HUES6 (cell line): ENCODE data around the gene BRD3.
"Not testable (repeated sequence)": the region's sequence is repeated elsewhere in the genome, so short reads cannot be mapped to it uniquely, and the experiment has no call there.

Experiments
- H3K27ac ChIP-seq: 2 replicates; pipeline ENCODE4 v1.7.0; 2013; ENCODE audit warnings: low read depth, mild to moderate bottlenecking, low read length, inconsistent platforms
- H3K27me3 ChIP-seq: 2 replicates; pipeline ENCODE4 v1.6.1; 2013; ENCODE audit warnings: low read length; ENCODE audit not compliant: control insufficient read depth, insufficient read depth
- H3K36me3 ChIP-seq: 2 replicates; pipeline ENCODE4 v1.6.1; 2013; ENCODE audit warnings: low read length; ENCODE audit not compliant: control insufficient read depth, insufficient read depth
- H3K4me1 ChIP-seq: 2 replicates; pipeline ENCODE4 v1.6.1; 2013; ENCODE audit warnings: low read length; ENCODE audit not compliant: control insufficient read depth, insufficient read depth
- H3K4me3 ChIP-seq: 2 replicates; pipeline ENCODE4 v1.5.1; 2013; ENCODE audit warnings: low read depth, low read length
- H3K9ac ChIP-seq: one replicate; pipeline ENCODE4 v1.6.1; 2013; ENCODE audit warnings: mild to moderate bottlenecking, low read length
- H3K9me3 ChIP-seq: 2 replicates; pipeline ENCODE4 v1.6.1; 2013; ENCODE audit warnings: low read depth, low read length; ENCODE audit not compliant: control insufficient read depth, insufficient read depth

BRD3 gene

GRCh38 chr9:133994353-133995011, 73.3 kb downstream of the BRD3 start:
- Histone ChIP-seq H3K9ac (no peak overlapping the region), H3K27ac (no peak overlapping the region), H3K4me3 (no peak overlapping the region), H3K4me1 (peaks cover 26% of the 10 kb centered on the region), H3K36me3 (no peaks in the 10 kb centered on the region), H3K27me3 (peaks cover 3% of the 10 kb centered on the region; the same call in 1 of the 2 replicates), H3K9me3 (no peaks in the 10 kb centered on the region)

- H3K4me1 ChIP-seq, result peaks cover 26% of the 10 kb centered on the region
- peaks cover 3% of the 10 kb centered on the region; the same call in 1 of the 2 replicates for H3K27me3 ChIP-seq
- no peaks in the 10 kb centered on the region for H3K36me3 ChIP-seq
- peak overlapping the region; percentile 96 for H3K4me3 ChIP-seq
- H3K9me3 ChIP-seq, result no peaks in the 10 kb centered on the region
- no peak overlapping the region for H3K27ac ChIP-seq
- peak overlapping the region; percentile 86 for H3K9ac ChIP-seq
Observed at GRCh38 chr9:133993635-133994253, 74.1 kb downstream of the BRD3 start.

- Histone ChIP-seq H3K36me3 (no peaks in the 10 kb centered on the region), H3K9ac (peak overlapping the region; percentile 86), H3K27me3 (peaks cover 3% of the 10 kb centered on the region; the same call in 1 of the 2 replicates), H3K4me3 (peak overlapping the region; percentile 96), H3K4me1 (peaks cover 26% of the 10 kb centered on the region), H3K27ac (peak overlapping the region; percentile 95), H3K9me3 (no peaks in the 10 kb centered on the region)
Observed at GRCh38 chr9:133992780-133993634, 74.8 kb downstream of the BRD3 start.

GRCh38 chr9:133991964-133992779, 75.7 kb downstream of the BRD3 start, which contains the start of gene VAV2:
Gene VAV2 (minus strand): TSS chr9:133992324. CDS start chr9:133992278, 46 bp downstream.
- Histone ChIP-seq H3K4me3 (peak within 1 kb of the TSS; percentile 96), H3K9ac (peak within 1 kb of the TSS; percentile 86), H3K36me3 (no peaks in the 10 kb centered on the region), H3K27ac (peak within 1 kb of the TSS; percentile 95), H3K27me3 (peaks cover 3% of the 10 kb centered on the region; the same call in 1 of the 2 replicates), H3K9me3 (no peaks in the 10 kb centered on the region), H3K4me1 (peaks cover 26% of the 10 kb centered on the region)

GRCh38 chr9:133991214-133991921, 76.5 kb downstream of the BRD3 start:
- Histone ChIP-seq H3K4me3 (peak overlapping the region; percentile 96), H3K9me3 (no peaks in the 10 kb centered on the region), H3K36me3 (no peaks in the 10 kb centered on the region), H3K4me1 (peaks cover 30% of the 10 kb centered on the region), H3K9ac (peak overlapping the region; percentile 86), H3K27me3 (no peaks in the 10 kb centered on the region), H3K27ac (no peak overlapping the region)

- H3K27ac ChIP-seq, result no peak overlapping the region
- no peaks in the 10 kb centered on the region for H3K36me3 ChIP-seq
- no peaks in the 10 kb centered on the region for H3K9me3 ChIP-seq
- no peaks in the 10 kb centered on the region for H3K27me3 ChIP-seq
- H3K4me1 ChIP-seq, result peaks cover 33% of the 10 kb centered on the region
- H3K9ac ChIP-seq, result peak overlapping the region; percentile 86
- peak overlapping the region; percentile 96 for H3K4me3 ChIP-seq
Observed at GRCh38 chr9:133990366-133991213, 77.2 kb downstream of the BRD3 start.

- Histone ChIP-seq H3K9ac (no peak overlapping the region), H3K4me1 (peaks cover 33% of the 10 kb centered on the region), H3K4me3 (peak overlapping the region; percentile 96), H3K27ac (no peak overlapping the region), H3K27me3 (no peaks in the 10 kb centered on the region), H3K36me3 (no peaks in the 10 kb centered on the region), H3K9me3 (no peaks in the 10 kb centered on the region)
Observed at GRCh38 chr9:133989625-133990365, 78.0 kb downstream of the BRD3 start.

- peaks cover 25% of the 10 kb centered on the region for H3K4me1 ChIP-seq
- not testable (repeated sequence) for H3K9me3 ChIP-seq, H3K27ac ChIP-seq, H3K4me3 ChIP-seq, H3K27me3 ChIP-seq, H3K36me3 ChIP-seq, H3K9ac ChIP-seq
Observed at GRCh38 chr9:133988771-133989170, 79.1 kb downstream of the BRD3 start.

GRCh38 chr9:133987946-133988665, 79.7 kb downstream of the BRD3 start:
- H3K9me3 ChIP-seq, result no peaks in the 10 kb centered on the region
- H3K27ac ChIP-seq, result no peak overlapping the region
- H3K9ac ChIP-seq, result no peak overlapping the region
- H3K4me3 ChIP-seq, result no peak overlapping the region
- H3K27me3 ChIP-seq, result no peaks in the 10 kb centered on the region
- H3K4me1 ChIP-seq, result peaks cover 22% of the 10 kb centered on the region
- H3K36me3 ChIP-seq, result no peaks in the 10 kb centered on the region
